ENCODE results near the gene ZNF420.
A peak's percentile ranks its signal among the peaks of the same experiment; 100 is the strongest.
"Not testable (repeated sequence)": the region's sequence is repeated elsewhere in the genome, so short reads cannot be mapped to it uniquely, and the experiment has no call there.

The ZNF420 gene

DNA sequence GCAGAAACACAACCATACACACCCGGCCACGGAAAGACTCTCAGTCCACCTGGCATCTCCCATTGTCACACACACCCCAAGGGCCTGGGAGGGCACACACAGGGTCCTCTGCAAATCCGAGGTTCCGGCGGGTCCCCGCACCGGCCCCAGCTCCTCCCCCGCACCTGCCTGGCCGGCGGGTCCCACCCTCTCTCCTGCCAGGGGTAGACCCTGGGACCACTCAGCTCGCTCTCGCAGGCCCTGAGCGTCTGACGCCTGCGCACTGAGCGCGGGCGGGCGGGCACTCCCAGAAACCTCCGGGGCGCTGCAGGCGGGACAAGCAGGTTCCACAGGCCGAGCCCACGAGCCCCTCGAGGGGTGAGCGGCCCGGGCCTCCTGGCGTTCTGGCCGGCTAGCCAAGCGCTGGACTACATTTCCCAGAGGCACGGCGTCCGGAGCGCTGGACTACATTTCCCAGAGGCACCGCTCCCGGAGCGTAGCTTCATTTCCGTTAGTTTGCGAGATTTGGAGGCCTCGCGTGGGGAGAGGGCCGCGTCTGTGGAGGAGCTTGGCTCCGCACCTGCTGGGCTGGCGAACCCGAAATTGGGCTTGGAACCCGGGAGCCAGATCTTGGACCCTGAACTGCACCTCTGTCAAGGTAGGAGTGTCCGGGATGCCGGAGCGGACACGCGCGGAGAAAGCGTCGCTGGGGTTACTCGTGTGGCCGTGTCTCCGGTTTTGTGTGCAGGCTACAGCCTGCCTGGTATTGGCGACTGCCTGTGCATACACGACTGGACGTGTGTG, at the start of gene ZNF420:
TSS of gene ZNF420 (plus strand) at position 500 of the 783 bp plus-strand sequence. CDS start 10,686 bp downstream, outside the sequence.
- peak within 1 kb of the TSS; percentile 74 for H3K4me3 ChIP-seq (ENCODE audit: low read depth, low read length)
- TF ChIP-seq CTCF (IDR thresholded peaks at IDR 0.05; ENCODE audit: control insufficient read depth, extremely low read depth, insufficient read depth), result no peak
- DNase-seq (ENCODE audit: low read depth), result peak; percentile 94

DNA sequence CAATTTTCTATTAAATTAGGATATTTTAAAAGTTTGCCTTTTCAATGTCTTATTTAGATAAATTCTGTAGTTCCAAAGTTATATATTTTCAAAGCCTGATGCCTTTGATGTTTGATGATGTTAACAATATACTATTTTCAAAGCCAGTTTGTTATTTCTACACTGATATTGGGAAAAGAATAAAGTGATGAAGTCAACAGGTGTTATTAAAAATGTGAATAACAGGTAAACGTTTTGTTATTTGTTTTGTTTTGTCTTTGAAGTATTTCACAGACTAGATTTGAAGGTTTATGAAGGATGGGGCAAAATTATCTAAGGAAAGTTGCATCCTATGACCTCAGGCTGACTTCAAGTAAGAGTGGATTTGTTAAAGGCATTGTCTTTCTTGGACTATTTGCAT, 33.1 kb upstream of the ZNF420 start:
- TF ChIP-seq CTCF (IDR thresholded peaks at IDR 0.05; ENCODE audit: control insufficient read depth, extremely low read depth, insufficient read depth), result no peak
- no peak overlapping the region for H3K4me3 ChIP-seq (ENCODE audit: low read depth, low read length)
- no peak for DNase-seq (ENCODE audit: low read depth)

DNA sequence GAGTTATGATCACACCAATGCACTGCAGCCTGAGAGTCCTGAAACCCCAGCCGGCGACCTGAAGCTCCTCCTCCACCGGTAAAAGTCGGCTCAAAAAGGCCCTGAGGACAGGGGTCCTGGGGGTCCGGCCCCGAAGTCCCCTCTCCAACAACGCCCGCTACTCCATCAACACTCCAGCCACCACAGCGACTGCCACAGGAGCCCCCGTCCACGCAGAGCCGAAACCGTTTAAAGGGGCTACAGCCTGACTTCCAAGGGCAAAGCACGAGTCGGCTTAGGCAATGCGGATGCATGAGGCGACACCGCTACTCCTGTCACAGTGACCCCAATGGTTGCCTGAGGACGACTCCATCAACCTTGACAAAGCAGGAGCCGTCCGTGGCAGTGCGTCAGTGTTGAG, 22.9 kb upstream of the ZNF420 start:
- DNase-seq (ENCODE audit: low read depth), result no peak
- H3K4me3 ChIP-seq (ENCODE audit: low read depth, low read length), result no peak overlapping the region
- TF ChIP-seq CTCF (IDR thresholded peaks at IDR 0.05; ENCODE audit: control insufficient read depth, extremely low read depth, insufficient read depth), result no peak

DNA sequence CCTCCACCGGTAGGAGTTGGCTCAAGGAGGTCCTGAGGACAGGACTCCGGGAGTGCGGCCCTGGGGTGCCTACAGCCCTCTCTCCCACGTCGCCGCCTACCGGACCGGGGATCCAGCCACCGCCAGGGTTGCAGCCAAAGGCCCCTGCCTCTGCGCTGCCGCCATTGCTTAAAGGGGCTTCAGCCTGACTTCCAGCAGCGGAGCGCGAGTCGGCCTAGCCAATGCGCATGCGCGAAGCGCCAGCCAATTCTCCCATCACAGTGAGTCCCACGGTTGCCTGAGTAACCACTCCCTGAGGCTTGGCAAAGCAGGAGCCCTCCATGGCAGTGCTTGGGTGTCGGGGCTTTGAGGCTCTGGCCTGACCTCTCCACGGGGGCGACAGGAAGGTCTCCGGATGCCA, 21.5 kb upstream of the ZNF420 start:
- no peak overlapping the region for H3K4me3 ChIP-seq (ENCODE audit: low read depth, low read length)
- DNase-seq (ENCODE audit: low read depth), result no peak
- TF ChIP-seq CTCF (IDR thresholded peaks at IDR 0.05; ENCODE audit: control insufficient read depth, extremely low read depth, insufficient read depth), result no peak

DNA sequence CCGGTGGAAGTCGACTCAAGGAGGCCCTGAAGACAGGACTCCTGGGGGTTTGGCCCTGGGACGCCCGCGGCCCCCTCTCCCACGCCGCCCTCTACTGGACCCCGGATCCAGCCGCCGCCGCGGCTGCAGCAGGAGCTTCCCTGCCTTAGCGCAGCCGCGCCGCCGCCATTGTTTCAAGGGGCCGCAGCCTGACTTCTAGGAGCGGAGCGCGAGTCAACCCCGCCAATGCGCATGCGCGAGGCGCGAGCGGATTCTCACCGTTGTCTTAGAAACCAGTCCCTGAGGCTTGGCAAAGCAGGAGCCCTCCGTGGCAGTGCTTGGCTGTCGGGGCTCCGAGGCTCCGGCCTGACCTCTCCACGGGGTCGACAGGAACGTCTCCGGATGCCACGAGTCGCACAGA, 19.1 kb upstream of the ZNF420 start:
- DNase-seq (ENCODE audit: low read depth), result no peak
- no peak overlapping the region for H3K4me3 ChIP-seq (ENCODE audit: low read depth, low read length)
- TF ChIP-seq CTCF (IDR thresholded peaks at IDR 0.05; ENCODE audit: control insufficient read depth, extremely low read depth, insufficient read depth), result no peak

- DNase-seq (ENCODE audit: low read depth); H3K4me3 ChIP-seq (ENCODE audit: low read depth, low read length): not testable (repeated sequence)
Measured at GRCh38 chr19:37064886-37065285, 13.3 kb upstream of the ZNF420 start.

GRCh38 chr19:37074111-37074510, 4.1 kb upstream of the ZNF420 start:
- no peak overlapping the region for H3K4me3 ChIP-seq (ENCODE audit: low read depth, low read length)
- DNase-seq (ENCODE audit: low read depth), result no peak
- no peak for TF ChIP-seq CTCF (IDR thresholded peaks at IDR 0.05; ENCODE audit: control insufficient read depth, extremely low read depth, insufficient read depth)
